ENCODE data around the gene CLEC2D. TPM values are rescaled to one million over a fixed set of nuclear protein-coding genes. Genes with fewer than 3 reads are reported as not detected.

CLEC2D gene
- total RNA-seq (4.5 and 20.2 TPM in 2 replicates), polyA plus RNA-seq (7.8 and 20.3 TPM in 2 replicates)

- no peaks in the 10 kb centered on the region for H3K27me3 ChIP-seq
- DNase-seq (ENCODE audit: low read depth in 1 of 2, low spot score in 1 of 2) = no peak
- H3K27ac ChIP-seq = no peak within 1 kb of the TSS
- no peak within 1 kb of the TSS for H3K4me3 ChIP-seq
- H3K36me3 ChIP-seq = peaks cover 2% of the 10 kb centered on the region
- no peaks in the 10 kb centered on the region for H3K4me1 ChIP-seq (ENCODE audit: low read depth)
- no peak for TF ChIP-seq CTCF (IDR thresholded peaks at IDR 0.05; ENCODE audit: low read depth, low read length)
- no peaks in the 10 kb centered on the region for H3K9me3 ChIP-seq (ENCODE audit: low read depth)
These were observed at the start of gene CLEC2D for GRCh38 chr12:9669534-9669933. Gene CLEC2D, plus strand, starts transcription at chr12:9669713. Its CDS starts 22 bp downstream, at chr12:9669735.

- H3K36me3 ChIP-seq = no peaks in the 10 kb centered on the region
- H3K27me3 ChIP-seq = no peaks in the 10 kb centered on the region
These were observed 44.5 kb upstream of the CLEC2D start for GRCh38 chr12:9625019-9625418.

GRCh38 chr12:9626291-9626690, 43.2 kb upstream of the CLEC2D start:
- Histone ChIP-seq H3K27ac (no peak overlapping the region), H3K36me3 (no peaks in the 10 kb centered on the region), H3K9me3 (ENCODE audit: low read depth) (no peaks in the 10 kb centered on the region), H3K4me3 (no peak overlapping the region), H3K27me3 (no peaks in the 10 kb centered on the region), H3K4me1 (ENCODE audit: low read depth) (no peaks in the 10 kb centered on the region)
- no peak for DNase-seq (ENCODE audit: low read depth in 1 of 2, low spot score in 1 of 2)
- no peak for TF ChIP-seq CTCF (IDR thresholded peaks at IDR 0.05; ENCODE audit: low read depth, low read length)

More at GRCh38 chr12:9625019-9625418, 44.5 kb upstream of the CLEC2D start:
- Histone ChIP-seq H3K4me1 (ENCODE audit: low read depth) (no peaks in the 10 kb centered on the region), H3K4me3 (no peak overlapping the region), H3K9me3 (ENCODE audit: low read depth) (no peaks in the 10 kb centered on the region), H3K27ac (no peak overlapping the region)
- TF ChIP-seq CTCF (IDR thresholded peaks at IDR 0.05; ENCODE audit: low read depth, low read length) = no peak
- DNase-seq (ENCODE audit: low read depth in 1 of 2, low spot score in 1 of 2) = no peak

- no peak for DNase-seq (ENCODE audit: low read depth in 1 of 2, low spot score in 1 of 2)
- Histone ChIP-seq H3K36me3 (no peaks in the 10 kb centered on the region), H3K9me3 (ENCODE audit: low read depth) (no peaks in the 10 kb centered on the region), H3K4me1 (ENCODE audit: low read depth) (no peaks in the 10 kb centered on the region), H3K27ac (no peak overlapping the region), H3K4me3 (no peak overlapping the region), H3K27me3 (no peaks in the 10 kb centered on the region)
- TF ChIP-seq CTCF (IDR thresholded peaks at IDR 0.05; ENCODE audit: low read depth, low read length) = no peak
These were observed 42.7 kb upstream of the CLEC2D start for GRCh38 chr12:9626821-9627220.

- Histone ChIP-seq H3K9me3 (ENCODE audit: low read depth) (no peaks in the 10 kb centered on the region), H3K27me3 (no peaks in the 10 kb centered on the region), H3K27ac (no peak overlapping the region), H3K36me3 (no peaks in the 10 kb centered on the region), H3K4me3 (no peak overlapping the region), H3K4me1 (ENCODE audit: low read depth) (no peaks in the 10 kb centered on the region)
- DNase-seq (ENCODE audit: low read depth in 1 of 2, low spot score in 1 of 2) = no peak
- TF ChIP-seq CTCF (IDR thresholded peaks at IDR 0.05; ENCODE audit: low read depth, low read length) = no peak
These were observed 36.7 kb upstream of the CLEC2D start for GRCh38 chr12:9632766-9633165.
